Endothelial cell of umbilical vein (primary cell): ENCODE results near the gene HPSE2. TPM values are rescaled to one million over a fixed set of nuclear protein-coding genes. Genes with fewer than 3 reads are reported as not detected.

Experiments
- BruUV-seq: library from RNA; stranded (reverse); fragments of 400-500 nt; replicated peaks from 2 replicates; lab custom pipeline; 2021; lab: Mats Ljungman, UMichigan
- CTCF ChIA-PET: fragments of 300-600, 350-600 bp; sonication (Branson Sonifier 250); formaldehyde crosslinking; loops from one replicate; lab custom pipeline; 2021; ENCODE audit warnings: antibody characterized with exemption, inconsistent platforms; lab: Charles Lee
- POLR2A ChIA-PET: fragments of 300-600, 350-600 bp; sonication (Branson Sonifier 250); formaldehyde crosslinking; loops from one replicate; lab custom pipeline; 2021; ENCODE audit warnings: antibody characterized with exemption, inconsistent platforms; lab: Charles Lee
- DNase-seq: peaks from one replicate; pipeline ENCODE4 v3.0.0-alpha.2; 2011; ENCODE audit warnings: low read depth, low spot score
- FAIRE-seq: peaks from 2 replicates; lab custom pipeline; 2011; peaks lifted over from hg19 to GRCh38; lab: Jason Lieb, UNC
- H2AFZ ChIP-seq: 2 replicates; pipeline ENCODE4 v1.6.0; 2012; ENCODE audit warnings: low read depth, low read length, control low read depth, inconsistent platforms
- H3K27ac ChIP-seq: 2 replicates; pipeline ENCODE4 v1.5.1; 2011; ENCODE audit warnings: low read depth, mild to moderate bottlenecking, control low read depth, low read length, moderate library complexity; ENCODE audit not compliant: insufficient read depth
- H3K27me3 ChIP-seq, 2 experiments: 2 replicates each; pipeline versions ENCODE4 v1.6.0 to v1.6.1; 2011; ENCODE audit warnings: low read length in 2 of 2, mixed read lengths in 1 of 2; ENCODE audit not compliant: control insufficient read depth in 2 of 2, insufficient read depth in 2 of 2
- H3K36me3 ChIP-seq, 2 experiments: 2 replicates in 1 of 2; 3 replicates in 1 of 2; pipeline ENCODE4 v1.5.1; 2011; ENCODE audit warnings: low read length in 2 of 2, mild to moderate bottlenecking in 1 of 2, moderate library complexity in 1 of 2; ENCODE audit not compliant: control insufficient read depth in 2 of 2, insufficient read depth in 2 of 2; ENCODE audit errors: extremely low read depth in 1 of 2
- H3K4me1 ChIP-seq: 3 replicates; pipeline ENCODE4 v1.5.1; 2011; ENCODE audit warnings: mild to moderate bottlenecking, low read length; ENCODE audit not compliant: control insufficient read depth, insufficient read depth; ENCODE audit errors: extremely low read depth
- H3K4me2 ChIP-seq: 2 replicates; pipeline ENCODE4 v1.6.1; 2011; ENCODE audit warnings: low read length, control low read depth, mixed read lengths; ENCODE audit not compliant: insufficient read depth
- H3K4me3 ChIP-seq, 3 experiments: fragments of 200-600 bp in 1 of 3; sonication (generic), shearing (Covaris generic) in 1 of 3; replicated peaks in 1 of 3; 2 replicates each; pipeline ENCODE4 v1.5.1; 2011 to 2016; ENCODE audit warnings: control low read depth in 3 of 3, low read length in 3 of 3, mild to moderate bottlenecking in 2 of 3, inconsistent platforms in 1 of 3, low read depth in 1 of 3, moderate library complexity in 1 of 3; ENCODE audit not compliant: insufficient read depth in 1 of 3
- H3K79me2 ChIP-seq: 2 replicates; pipeline ENCODE4 v1.6.0; 2012; ENCODE audit warnings: low read length, inconsistent platforms; ENCODE audit not compliant: control insufficient read depth, insufficient read depth
- H3K9ac ChIP-seq: replicated peaks from 2 replicates; pipeline ENCODE3; 2011; ENCODE audit warnings: low read length, control low read depth; ENCODE audit not compliant: insufficient read depth; ENCODE audit errors: extremely low read depth
- H3K9me1 ChIP-seq: replicated peaks from 3 replicates; pipeline ENCODE4 v1.6.0; 2011; ENCODE audit warnings: mild to moderate bottlenecking, low read length; ENCODE audit not compliant: control insufficient read depth, insufficient read depth; ENCODE audit errors: extremely low read depth
- H3K9me3 ChIP-seq: replicated peaks from 2 replicates; pipeline ENCODE4 v1.5.1; 2012; ENCODE audit warnings: low read length, inconsistent platforms; ENCODE audit not compliant: control insufficient read depth, insufficient read depth
- H4K20me1 ChIP-seq: replicated peaks from 2 replicates; pipeline ENCODE3; 2011; ENCODE audit warnings: mild to moderate bottlenecking, low read length; ENCODE audit not compliant: control insufficient read depth, insufficient read depth; ENCODE audit errors: extremely low read depth
- CTCF ChIP-seq, 2 donors: IDR thresholded peaks; 1 replicate in 1 of 2; 2 replicates in 1 of 2; pipeline ENCODE4 v1.5.1; 2011; ENCODE audit warnings: low read length in 2 of 2, mild to moderate bottlenecking in 2 of 2, moderate library complexity in 2 of 2, control low read depth in 1 of 2, inconsistent platforms in 1 of 2, low read depth in 1 of 2; ENCODE audit not compliant: insufficient read depth in 1 of 2; ENCODE audit errors: extremely low read depth in 1 of 2
- EZH2 ChIP-seq: IDR thresholded peaks from 2 replicates; pipeline ENCODE4 v1.6.1; 2012; ENCODE audit warnings: borderline replicate concordance, low read depth, mild to moderate bottlenecking, moderate library complexity, low read length, inconsistent platforms; ENCODE audit not compliant: severe bottlenecking
- FOS ChIP-seq: IDR thresholded peaks from 2 replicates; pipeline ENCODE4 v1.6.1; 2011; ENCODE audit warnings: mild to moderate bottlenecking, low read length, moderate library complexity, borderline replicate concordance; ENCODE audit not compliant: insufficient read depth
- GATA2 ChIP-seq: IDR thresholded peaks from 2 replicates; pipeline ENCODE4 v1.7.0; 2011; ENCODE audit warnings: low read depth, mild to moderate bottlenecking, moderate library complexity, mixed read lengths, low read length; ENCODE audit not compliant: insufficient read length, insufficient read depth
- JUN ChIP-seq: IDR thresholded peaks from 2 replicates; pipeline ENCODE4 v1.6.1; 2011; ENCODE audit warnings: borderline replicate concordance, low read depth; ENCODE audit not compliant: insufficient read length, insufficient read depth
- MAX ChIP-seq: IDR thresholded peaks from 2 replicates; pipeline ENCODE4 v1.6.1; 2011; ENCODE audit not compliant: insufficient read depth, insufficient read length
- MYC ChIP-seq: IDR thresholded peaks from one replicate; pipeline ENCODE4 v1.6.1; 2011; ENCODE audit warnings: mild to moderate bottlenecking, low read depth, low read length
- POLR2A ChIP-seq: IDR thresholded peaks from 2 replicates; pipeline ENCODE4 v1.6.1; 2012; ENCODE audit warnings: low read depth, mild to moderate bottlenecking, control low read depth, low read length
- POLR2AphosphoS5 ChIP-seq: IDR thresholded peaks from 2 replicates; pipeline ENCODE4 v1.6.1; 2012; ENCODE audit warnings: low read depth, mild to moderate bottlenecking, control low read depth, low read length, moderate library complexity; ENCODE audit not compliant: insufficient read depth
- dilution Hi-C: fragments of 300-500 bp; cut with MboI; formaldehyde crosslinking; loops from one replicate; pipeline ENCODE4 v1.15.0; 2019; ENCODE audit warnings: low sequenced_read_pairs; ENCODE audit not compliant: extremely low pct_ligation_motif_present
- intact Hi-C: fragments of 100-400 bp; cut with micrococcal nuclease; formaldehyde crosslinking; loops from one replicate; pipeline ENCODE4 v1.10.0; 2022
- polyA plus RNA-seq, 4 experiments: library from polyadenylated mRNA; depleted of rRNA in 3 of 4; stranded (reverse) in 3 of 4; unstranded in 1 of 4; fragments of >200 nt; gene quantifications; 2 replicates each; pipeline versions ENCODE4 v1.2.1 to v1.2.3, GENCODE V29; 2011 to 2012; ENCODE audit warnings: missing spikeins in 1 of 4
- total RNA-seq: library from RNA; stranded (reverse); gene quantifications from 2 replicates; pipeline ENCODE4 v1.2.3, GENCODE V29; 2021

HPSE2 gene
- total and polyA plus RNA-seq, 2 donors (not counting 3 experiments of a cell fraction or from before 2014, with no cell fraction given), result not detected

GRCh38 chr10:98611436-98611835 lies 624.2 kb downstream of the HPSE2 start:
- Histone ChIP-seq H3K79me2 (no peaks in the 10 kb centered on the region), H3K4me3 (no peak overlapping the region), H3K27me3 (peaks cover 0 to 2% of the 10 kb centered on the region in 2 experiments), H3K4me2 (no peak overlapping the region), H3K9me1 (no peaks in the 10 kb centered on the region), H2AFZ (no peak overlapping the region), H3K4me1 (no peaks in the 10 kb centered on the region), H3K36me3 (no peaks in the 10 kb centered on the region), H4K20me1 (no peaks in the 10 kb centered on the region), H3K9ac (no peak overlapping the region), H3K9me3 (no peaks in the 10 kb centered on the region), H3K27ac (no peak overlapping the region)
- dilution Hi-C loops (no loop called here), intact Hi-C loops (no loop called here)
- FAIRE-seq (no peak), DNase-seq (no peak)
- BruUV-seq, result no TSS peak
- ChIA-PET CTCF (no interaction called here), POLR2A (no interaction called here)
- TF ChIP-seq CTCF (IDR thresholded peaks at IDR 0.05; ENCODE audit: extremely low read depth in 1 of 2, insufficient read depth in 1 of 2, low read depth in 1 of 2, low read length in 2 of 2) (no peak), POLR2A (no peak), FOS (no peak), MAX (no peak), EZH2 (no peak), MYC (no peak)

GRCh38 chr10:98610836-98611235 lies 624.8 kb downstream of the HPSE2 start:
- no peak for TF ChIP-seq MYC
- no peak for TF ChIP-seq MAX
- TF ChIP-seq FOS, result no peak
- TF ChIP-seq CTCF (IDR thresholded peaks at IDR 0.05; ENCODE audit: extremely low read depth in 1 of 2, insufficient read depth in 1 of 2, low read depth in 1 of 2, low read length in 2 of 2), result no peak
- no peak for TF ChIP-seq JUN
- no peak for TF ChIP-seq GATA2
- TF ChIP-seq EZH2, result no peak
- no peak for TF ChIP-seq POLR2AphosphoS5
- no peak for TF ChIP-seq POLR2A
- Histone ChIP-seq H3K27me3 (peaks cover 0 to 2% of the 10 kb centered on the region in 2 experiments), H3K36me3 (no peaks in the 10 kb centered on the region), H3K9me1 (no peaks in the 10 kb centered on the region), H3K9me3 (no peaks in the 10 kb centered on the region), H3K4me3 (no peak overlapping the region), H3K9ac (no peak overlapping the region), H3K79me2 (no peaks in the 10 kb centered on the region), H4K20me1 (no peaks in the 10 kb centered on the region), H3K4me2 (no peak overlapping the region), H2AFZ (no peak overlapping the region), H3K27ac (no peak overlapping the region), H3K4me1 (no peaks in the 10 kb centered on the region)
- no peak for FAIRE-seq
- intact Hi-C loops, result no loop called here
- dilution Hi-C loops, result no loop called here
- ChIA-PET CTCF (no interaction called here), POLR2A (no interaction called here)
- BruUV-seq, result no TSS peak
- DNase-seq, result no peak
